Right lobe of liver (tissue), 4 donors: ENCODE results near the gene CT45A7.
"Not testable (repeated sequence)": the region's sequence is repeated elsewhere in the genome, so short reads cannot be mapped to it uniquely, and the experiment has no call there.

Source experiments
- POLR2A ChIP-seq: fragments of 450-650 bp; IDR thresholded peaks from one replicate; pipeline ENCODE4 v1.6.1; 2017; ENCODE audit warnings: antibody characterized with exemption, mild to moderate bottlenecking
- TF ChIP-seq, protein P1 (sequence below), 4 donors: fragments of 200-600 bp in 3 of 4; fragments of 450-650 bp in 1 of 4; IDR thresholded peaks; one replicate each; pipeline versions ENCODE4 v1.5.1 to v1.8.0; 2016 to 2022; ENCODE audit warnings: antibody characterized with exemption in 4 of 4, mild to moderate bottlenecking in 2 of 4
- donor health status: DM: no; HTN: no; CAD: no.
- donor health status: DM: no; HTN: no; CAD: no.
- donor health status: DM: no; HTN: yes; CAD: no.

DNA sequence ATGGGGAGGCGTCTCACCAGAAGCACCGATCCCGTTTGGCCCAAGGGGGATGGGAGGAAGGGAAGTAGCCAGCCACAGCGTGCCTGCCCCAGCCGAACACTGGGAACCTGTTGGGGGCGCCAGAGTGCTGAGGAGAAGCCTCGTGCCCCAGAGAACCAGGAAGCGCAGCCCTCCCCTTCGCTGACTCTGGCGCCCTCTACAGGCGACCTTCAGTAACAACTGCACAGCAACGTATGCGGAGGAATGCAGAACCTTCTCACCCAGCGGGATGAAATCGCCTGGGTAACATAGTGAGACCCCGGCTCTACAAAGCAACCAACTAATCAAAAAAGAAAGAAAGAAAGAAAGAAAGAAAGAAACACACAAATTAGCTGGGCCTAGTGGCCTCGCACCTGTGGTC lies 34.6 kb upstream of the CT45A7 start, which contains the start of gene CT45A9:
- TF ChIP-seq, protein P1, sequence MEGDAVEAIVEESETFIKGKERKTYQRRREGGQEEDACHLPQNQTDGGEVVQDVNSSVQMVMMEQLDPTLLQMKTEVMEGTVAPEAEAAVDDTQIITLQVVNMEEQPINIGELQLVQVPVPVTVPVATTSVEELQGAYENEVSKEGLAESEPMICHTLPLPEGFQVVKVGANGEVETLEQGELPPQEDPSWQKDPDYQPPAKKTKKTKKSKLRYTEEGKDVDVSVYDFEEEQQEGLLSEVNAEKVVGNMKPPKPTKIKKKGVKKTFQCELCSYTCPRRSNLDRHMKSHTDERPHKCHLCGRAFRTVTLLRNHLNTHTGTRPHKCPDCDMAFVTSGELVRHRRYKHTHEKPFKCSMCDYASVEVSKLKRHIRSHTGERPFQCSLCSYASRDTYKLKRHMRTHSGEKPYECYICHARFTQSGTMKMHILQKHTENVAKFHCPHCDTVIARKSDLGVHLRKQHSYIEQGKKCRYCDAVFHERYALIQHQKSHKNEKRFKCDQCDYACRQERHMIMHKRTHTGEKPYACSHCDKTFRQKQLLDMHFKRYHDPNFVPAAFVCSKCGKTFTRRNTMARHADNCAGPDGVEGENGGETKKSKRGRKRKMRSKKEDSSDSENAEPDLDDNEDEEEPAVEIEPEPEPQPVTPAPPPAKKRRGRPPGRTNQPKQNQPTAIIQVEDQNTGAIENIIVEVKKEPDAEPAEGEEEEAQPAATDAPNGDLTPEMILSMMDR (IDR thresholded peaks at IDR 0.05), result not testable (repeated sequence)
- TF ChIP-seq POLR2A, result not testable (repeated sequence)
